ENCODE measurements around the gene PRR19.

DNA sequence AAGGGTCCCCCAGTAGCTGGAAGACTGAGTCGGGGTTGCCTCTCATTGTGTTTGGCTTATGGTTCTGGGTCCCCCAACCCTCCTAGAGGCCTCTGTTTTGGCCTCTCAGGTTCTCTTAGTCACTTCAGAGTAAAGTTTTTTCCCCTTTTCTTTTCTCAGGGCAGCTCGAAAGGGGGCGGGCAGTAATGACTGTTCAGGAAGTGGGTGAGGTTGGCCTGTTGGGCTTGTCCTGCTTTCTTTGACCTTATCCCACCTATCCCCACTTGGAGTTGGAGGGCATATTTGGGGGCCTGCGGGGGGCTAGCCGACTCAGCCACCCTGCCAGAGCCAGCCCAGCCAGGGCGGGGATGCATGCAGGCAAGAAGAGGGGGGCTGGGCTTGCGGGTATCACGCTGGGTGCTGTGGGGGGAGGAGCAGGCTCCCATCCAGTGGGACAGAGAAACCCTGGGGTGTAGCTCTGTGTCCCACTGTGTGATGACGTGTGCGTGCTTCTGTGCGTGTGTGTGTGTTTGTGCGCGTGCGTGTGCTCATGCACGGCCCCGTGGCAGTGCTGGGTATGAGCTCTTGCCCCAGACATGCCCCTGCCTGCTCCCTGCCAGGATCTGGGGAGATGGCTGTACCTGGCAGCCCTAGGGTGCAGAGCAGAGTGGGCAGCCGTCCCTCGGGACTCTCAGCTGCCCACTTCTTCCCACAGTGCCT is 31.4 kb upstream of the PRR19 start:
- TF ChIP-seq EZH2 (IDR thresholded peaks at IDR 0.05; ENCODE audit: low read length, unreplicated experiment) (no peak), EZH2phosphoT487 (IDR thresholded peaks at IDR 0.05; ENCODE audit: borderline replicate concordance, low read length) (no peak)
- TF ChIP-seq, protein P1, sequence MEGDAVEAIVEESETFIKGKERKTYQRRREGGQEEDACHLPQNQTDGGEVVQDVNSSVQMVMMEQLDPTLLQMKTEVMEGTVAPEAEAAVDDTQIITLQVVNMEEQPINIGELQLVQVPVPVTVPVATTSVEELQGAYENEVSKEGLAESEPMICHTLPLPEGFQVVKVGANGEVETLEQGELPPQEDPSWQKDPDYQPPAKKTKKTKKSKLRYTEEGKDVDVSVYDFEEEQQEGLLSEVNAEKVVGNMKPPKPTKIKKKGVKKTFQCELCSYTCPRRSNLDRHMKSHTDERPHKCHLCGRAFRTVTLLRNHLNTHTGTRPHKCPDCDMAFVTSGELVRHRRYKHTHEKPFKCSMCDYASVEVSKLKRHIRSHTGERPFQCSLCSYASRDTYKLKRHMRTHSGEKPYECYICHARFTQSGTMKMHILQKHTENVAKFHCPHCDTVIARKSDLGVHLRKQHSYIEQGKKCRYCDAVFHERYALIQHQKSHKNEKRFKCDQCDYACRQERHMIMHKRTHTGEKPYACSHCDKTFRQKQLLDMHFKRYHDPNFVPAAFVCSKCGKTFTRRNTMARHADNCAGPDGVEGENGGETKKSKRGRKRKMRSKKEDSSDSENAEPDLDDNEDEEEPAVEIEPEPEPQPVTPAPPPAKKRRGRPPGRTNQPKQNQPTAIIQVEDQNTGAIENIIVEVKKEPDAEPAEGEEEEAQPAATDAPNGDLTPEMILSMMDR (conservative IDR thresholded peaks at IDR 0.05; ENCODE audit: low read depth, low read length) = no peak

All from PC-3 (cell line).